Measurements from ENCODE around the gene MYB. TPM values are rescaled to one million over a fixed set of nuclear protein-coding genes. Genes with fewer than 3 reads are reported as not detected.
"Not testable (repeated sequence)": the region's sequence is repeated elsewhere in the genome, so short reads cannot be mapped to it uniquely, and the experiment has no call there.

Gene MYB
- total RNA-seq: 0.24 TPM
- long read RNA-seq: 0 reads

- intact Hi-C loops (cut with DNase I): no loop called here
- no peak for DNase-seq (ENCODE audit: low spot score)
Observed at GRCh38 chr6:135180542-135181332, at the start of gene MYB. TSS of gene MYB (plus strand) at chr6:135181308. CDS start at chr6:135181514, 206 bp downstream.

GRCh38 chr6:135132776-135133175 lies 48.3 kb upstream of the MYB start:
- DNase-seq (ENCODE audit: low spot score): no peak
- intact Hi-C loops (cut with DNase I): no loop called here

- intact Hi-C loops (cut with DNase I): no loop called here
- DNase-seq (ENCODE audit: low spot score): no peak
Observed at GRCh38 chr6:135135835-135136234, 45.3 kb upstream of the MYB start.

- no peak for DNase-seq (ENCODE audit: low spot score)
- intact Hi-C loops (cut with DNase I): no loop called here
Observed at GRCh38 chr6:135137826-135138225, 43.3 kb upstream of the MYB start.

- intact Hi-C loops (cut with DNase I): loop anchor here (5.0 kb wide), 1 partner anchor 281 kb away; no protein-coding TSS in a partner anchor
- no peak for DNase-seq (ENCODE audit: low spot score)
Observed at GRCh38 chr6:135141182-135141581, 39.9 kb upstream of the MYB start.

GRCh38 chr6:135141728-135142127 lies 39.4 kb upstream of the MYB start:
- DNase-seq (ENCODE audit: low spot score): no peak
- intact Hi-C loops (cut with DNase I): loop anchor here (5.0 kb wide), 1 partner anchor 281 kb away; no protein-coding TSS in a partner anchor

- DNase-seq (ENCODE audit: low spot score): not testable (repeated sequence)
- intact Hi-C loops (cut with DNase I): loop anchor here (5.0 kb wide), 1 partner anchor 280 kb away; no protein-coding TSS in a partner anchor
Observed at GRCh38 chr6:135142232-135142631, 38.9 kb upstream of the MYB start.

GRCh38 chr6:135144673-135145062 lies 36.4 kb upstream of the MYB start:
- intact Hi-C loops (cut with DNase I): loop anchor here (5.0 kb wide), 1 partner anchor 278 kb away; no protein-coding TSS in a partner anchor
- DNase-seq (ENCODE audit: low spot score): no peak

- DNase-seq (ENCODE audit: low spot score): no peak
- intact Hi-C loops (cut with DNase I): no loop called here
Observed at GRCh38 chr6:135145063-135145800, 35.9 kb upstream of the MYB start.

GRCh38 chr6:135146162-135146934 lies 34.8 kb upstream of the MYB start:
- intact Hi-C loops (cut with DNase I): no loop called here
- DNase-seq (ENCODE audit: low spot score): no peak

- intact Hi-C loops (cut with DNase I): no loop called here
- DNase-seq (ENCODE audit: low spot score): no peak
Observed at GRCh38 chr6:135147637-135148592, 33.2 kb upstream of the MYB start.

- intact Hi-C loops (cut with DNase I): no loop called here
- no peak for DNase-seq (ENCODE audit: low spot score)
Observed at GRCh38 chr6:135148889-135149288, 32.2 kb upstream of the MYB start.

GRCh38 chr6:135149376-135149775 lies 31.7 kb upstream of the MYB start:
- no peak for DNase-seq (ENCODE audit: low spot score)
- intact Hi-C loops (cut with DNase I): no loop called here

GRCh38 chr6:135150481-135150880 lies 30.6 kb upstream of the MYB start:
- DNase-seq (ENCODE audit: low spot score); intact Hi-C loops (cut with DNase I): not testable (repeated sequence)

- DNase-seq (ENCODE audit: low spot score); intact Hi-C loops (cut with DNase I): not testable (repeated sequence)
Observed at GRCh38 chr6:135154125-135154524, 27.0 kb upstream of the MYB start.

GRCh38 chr6:135158397-135158796 lies 22.7 kb upstream of the MYB start:
- intact Hi-C loops (cut with DNase I): no loop called here
- no peak for DNase-seq (ENCODE audit: low spot score)

- no peak for DNase-seq (ENCODE audit: low spot score)
- intact Hi-C loops (cut with DNase I): no loop called here
Observed at GRCh38 chr6:135159531-135159930, 21.6 kb upstream of the MYB start.

- intact Hi-C loops (cut with DNase I): no loop called here
- DNase-seq (ENCODE audit: low spot score): no peak
Observed at GRCh38 chr6:135161411-135162395, 19.4 kb upstream of the MYB start.
